ENCODE results near the gene CPXM2. TPM values are rescaled to one million over a fixed set of nuclear protein-coding genes. Genes with fewer than 3 reads are reported as not detected.

The CPXM2 gene
- total and polyA plus RNA-seq, 2 donors (not counting 1 experiment from before 2014, with no cell fraction given): not detected

GRCh38 chr10:123808906-123809305 lies 82.7 kb downstream of the CPXM2 start:
- WGBS (ENCODE audit: insufficient coverage): 54% methylated on average over 3 of the region's 6 CpGs
- POLR2A ChIA-PET: no interaction called here

GRCh38 chr10:123808286-123808685 lies 83.3 kb downstream of the CPXM2 start:
- TF ChIP-seq EZH2 (IDR thresholded peaks at IDR 0.05; ENCODE audit: borderline replicate concordance, insufficient read depth, low read depth, low read length, poor library complexity, severe bottlenecking) (no peak), CTCF (IDR thresholded peaks at IDR 0.05) (no peak)
- no peak for DNase-seq
- Mint-ChIP-seq H3K9me3 (ENCODE audit: insufficient read depth) (no peaks in the 10 kb centered on the region), H3K27ac (no peak overlapping the region), H3K27me3 (peaks cover 37% of the 10 kb centered on the region), H3K4me1 (no peaks in the 10 kb centered on the region), H3K4me3 (no peak overlapping the region)
- Histone ChIP-seq H3K27ac (ENCODE audit: low read length in 2 of 2) (no peak overlapping the region), H3K4me1 (ENCODE audit: control insufficient read depth in 2 of 2, insufficient read depth in 2 of 2, low read length in 2 of 2) (no peaks in the 10 kb centered on the region), H3K4me3 (ENCODE audit: control extremely low read depth in 1 of 5, extremely low read depth in 1 of 5, insufficient read depth in 1 of 5, low read depth in 2 of 5, low read length in 4 of 5) (no peak overlapping the region), H3K4me2 (replicated peaks; ENCODE audit: low read depth, low read length, poor library complexity, severe bottlenecking) (no peak overlapping the region), H3K9me3 (ENCODE audit: control extremely low read depth in 1 of 3, control insufficient read depth in 2 of 3, insufficient read depth in 1 of 3, low read length in 2 of 3) (no peaks in the 10 kb centered on the region), H3K79me2 (ENCODE audit: control insufficient read depth, insufficient read depth, low read length) (no peaks in the 10 kb centered on the region), H3K36me3 (replicated peaks in 1 of 2; ENCODE audit: control extremely low read depth in 1 of 2, control insufficient read depth in 1 of 2, extremely low read depth in 1 of 2, insufficient read depth in 2 of 2, low read length in 1 of 2) (no peaks in the 10 kb centered on the region), H4K20me1 (ENCODE audit: control insufficient read depth, insufficient read depth, low read length, poor library complexity, severe bottlenecking) (no peaks in the 10 kb centered on the region), H3K9ac (ENCODE audit: low read length) (no peak overlapping the region), H2AFZ (ENCODE audit: insufficient read depth, low read depth, low read length, poor library complexity, severe bottlenecking) (no peak overlapping the region), H3K27me3 (replicated peaks in 1 of 4; ENCODE audit: control extremely low read depth in 1 of 4, control insufficient read depth in 3 of 4, insufficient read depth in 4 of 4, low read length in 3 of 4) (peaks cover 0 to 12% (median 2%) of the 10 kb centered on the region in 4 experiments)
- intact Hi-C loops (cut with micrococcal nuclease): no loop called here
- ChIA-PET POLR2A (no interaction called here), CTCF (no interaction called here)
- ATAC-seq (ENCODE audit: low read depth): no peak
- 80% methylated on average over 1 of the region's 2 CpGs for WGBS (ENCODE audit: insufficient coverage)

More at GRCh38 chr10:123808906-123809305, 82.7 kb downstream of the CPXM2 start:
- H3K4me1 ChIP-seq (ENCODE audit: control insufficient read depth in 2 of 2, insufficient read depth in 2 of 2, low read length in 2 of 2): no peaks in the 10 kb centered on the region
- H3K27me3 Mint-ChIP-seq: peaks cover 37% of the 10 kb centered on the region
- TF ChIP-seq EZH2 (IDR thresholded peaks at IDR 0.05; ENCODE audit: borderline replicate concordance, insufficient read depth, low read depth, low read length, poor library complexity, severe bottlenecking): no peak
- no peak for TF ChIP-seq CTCF (IDR thresholded peaks at IDR 0.05)
- peaks cover 0 to 12% (median 2%) of the 10 kb centered on the region in 4 experiments for H3K27me3 ChIP-seq (replicated peaks in 1 of 4; ENCODE audit: control extremely low read depth in 1 of 4, control insufficient read depth in 3 of 4, insufficient read depth in 4 of 4, low read length in 3 of 4)
- no peaks in the 10 kb centered on the region for H4K20me1 ChIP-seq (ENCODE audit: control insufficient read depth, insufficient read depth, low read length, poor library complexity, severe bottlenecking)
- H3K79me2 ChIP-seq (ENCODE audit: control insufficient read depth, insufficient read depth, low read length): no peaks in the 10 kb centered on the region
- intact Hi-C loops (cut with micrococcal nuclease): no loop called here
- no peaks in the 10 kb centered on the region for H3K36me3 ChIP-seq (replicated peaks in 1 of 2; ENCODE audit: control extremely low read depth in 1 of 2, control insufficient read depth in 1 of 2, extremely low read depth in 1 of 2, insufficient read depth in 2 of 2, low read length in 1 of 2)
- no peak overlapping the region for H3K4me3 Mint-ChIP-seq
- H3K9me3 Mint-ChIP-seq (ENCODE audit: insufficient read depth): no peaks in the 10 kb centered on the region
- no peak overlapping the region for H3K27ac Mint-ChIP-seq
- H3K9ac ChIP-seq (ENCODE audit: low read length): no peak overlapping the region
- H3K27ac ChIP-seq (ENCODE audit: low read length in 2 of 2): no peak overlapping the region
- H2AFZ ChIP-seq (ENCODE audit: insufficient read depth, low read depth, low read length, poor library complexity, severe bottlenecking): no peak overlapping the region
- no peaks in the 10 kb centered on the region for H3K9me3 ChIP-seq (ENCODE audit: control extremely low read depth in 1 of 3, control insufficient read depth in 2 of 3, insufficient read depth in 1 of 3, low read length in 2 of 3)
- no peak overlapping the region for H3K4me3 ChIP-seq (ENCODE audit: control extremely low read depth in 1 of 5, extremely low read depth in 1 of 5, insufficient read depth in 1 of 5, low read depth in 2 of 5, low read length in 4 of 5)
- no peak overlapping the region for H3K4me2 ChIP-seq (replicated peaks; ENCODE audit: low read depth, low read length, poor library complexity, severe bottlenecking)
- ATAC-seq (ENCODE audit: low read depth) (no peak), DNase-seq (no peak)
- CTCF ChIA-PET: no interaction called here
- no peaks in the 10 kb centered on the region for H3K4me1 Mint-ChIP-seq
